ENCODE results near the gene FARP1.
"Not testable (repeated sequence)": the region's sequence is repeated elsewhere in the genome, so short reads cannot be mapped to it uniquely, and the experiment has no call there.

- TF ChIP-seq POLR2A (IDR thresholded peaks at IDR 0.05): not testable (repeated sequence)
- TF ChIP-seq, protein P1, sequence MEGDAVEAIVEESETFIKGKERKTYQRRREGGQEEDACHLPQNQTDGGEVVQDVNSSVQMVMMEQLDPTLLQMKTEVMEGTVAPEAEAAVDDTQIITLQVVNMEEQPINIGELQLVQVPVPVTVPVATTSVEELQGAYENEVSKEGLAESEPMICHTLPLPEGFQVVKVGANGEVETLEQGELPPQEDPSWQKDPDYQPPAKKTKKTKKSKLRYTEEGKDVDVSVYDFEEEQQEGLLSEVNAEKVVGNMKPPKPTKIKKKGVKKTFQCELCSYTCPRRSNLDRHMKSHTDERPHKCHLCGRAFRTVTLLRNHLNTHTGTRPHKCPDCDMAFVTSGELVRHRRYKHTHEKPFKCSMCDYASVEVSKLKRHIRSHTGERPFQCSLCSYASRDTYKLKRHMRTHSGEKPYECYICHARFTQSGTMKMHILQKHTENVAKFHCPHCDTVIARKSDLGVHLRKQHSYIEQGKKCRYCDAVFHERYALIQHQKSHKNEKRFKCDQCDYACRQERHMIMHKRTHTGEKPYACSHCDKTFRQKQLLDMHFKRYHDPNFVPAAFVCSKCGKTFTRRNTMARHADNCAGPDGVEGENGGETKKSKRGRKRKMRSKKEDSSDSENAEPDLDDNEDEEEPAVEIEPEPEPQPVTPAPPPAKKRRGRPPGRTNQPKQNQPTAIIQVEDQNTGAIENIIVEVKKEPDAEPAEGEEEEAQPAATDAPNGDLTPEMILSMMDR (IDR thresholded peaks at IDR 0.05): not testable (repeated sequence)
These were observed 128.8 kb downstream of the FARP1 start for GRCh38 chr13:98271646-98272045.
